Heart left ventricle (tissue), 13 donors: ENCODE results near the gene B4GAT1.

ENCODE experiments used
- POLR2A ChIP-seq, 2 donors: fragments of 450-650 bp; IDR thresholded peaks; one replicate each; pipeline ENCODE4 v1.6.1; 2017; ENCODE audit warnings: antibody characterized with exemption in 2 of 2, mild to moderate bottlenecking in 2 of 2, moderate library complexity in 2 of 2
- TF ChIP-seq, protein P1 (sequence below), 12 donors: fragments of 200-600 bp; sonication (generic) in 4 of 12; IDR thresholded peaks; one replicate each; pipeline versions ENCODE4 v1.5.0 to v1.8.0; 2018 to 2022; ENCODE audit warnings: antibody characterized with exemption in 12 of 12, mild to moderate bottlenecking in 5 of 12
- donor health status: ischemic (EF 13 %, LVEDD 7.1; RV severe dilation, severe dysfunction).
- donor health status: DM: no; HTN: yes; CAD: no.
- donor health status: DM: no; HTN: no; CAD: no.
- donor health status: ischemic (EF 25% LVEDD 6.9; RV normal size, moderate dysfunction).
- donor health status: ischemic (EF 25% LVEDD 5.7; RV mildly dilated, moderate dysfunction).
- donor health status: ischemic (EF 35%, LVEDD 5.7; RV mildly dilated, moderate dysfunction).
- donor health status: nonischemic (EF 11% LVEDD 7.7; RV severe dilation, severe dysfunction).
- donor health status: DM: yes; HTN: yes; CAD: no.
- donor health status: PGD.
- donor health status: ischemic (EF 29% LVEDD 5.4; RV normal size, mild dysfunction).
- donor health status: nonischemic (EF 23%, LVEDD 6.1; RV moderate dilation, normal function).

DNA sequence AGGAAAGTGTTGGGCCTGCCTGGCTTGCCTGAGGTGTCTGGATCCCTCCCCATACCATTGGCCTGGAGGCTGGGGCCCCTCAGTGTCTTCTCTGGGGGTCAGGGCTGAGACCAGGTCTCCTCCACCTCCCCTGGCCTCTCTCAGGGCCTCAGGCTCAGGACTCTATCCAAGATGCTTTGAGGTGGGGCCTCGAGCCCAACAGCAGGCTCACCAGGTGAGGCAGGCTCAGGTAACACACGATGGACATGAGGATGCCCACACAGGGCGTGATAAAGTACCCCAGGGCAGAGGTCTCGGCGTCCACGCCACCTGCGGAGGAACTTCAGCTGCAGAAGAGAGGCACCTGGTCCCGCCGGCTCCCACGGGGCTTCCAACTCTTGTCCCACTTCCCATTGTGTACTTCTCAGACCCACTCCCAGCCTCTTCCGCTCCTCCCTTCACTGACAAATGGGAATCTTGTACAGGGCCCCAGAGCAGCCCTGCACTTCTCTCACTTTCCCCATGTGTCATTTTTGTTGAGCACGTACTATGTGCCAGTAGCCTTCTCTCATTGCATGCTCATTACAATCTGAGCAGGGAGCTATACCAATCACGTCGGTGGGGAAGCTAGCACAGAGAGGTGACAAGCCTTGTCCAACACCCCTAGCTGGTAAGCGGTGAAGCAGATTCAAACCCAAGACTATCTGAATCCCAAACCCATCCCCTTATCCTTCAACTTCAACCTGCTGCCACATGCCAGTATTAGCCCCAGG lies 20.3 kb upstream of the B4GAT1 start:
- TF ChIP-seq, protein P1, sequence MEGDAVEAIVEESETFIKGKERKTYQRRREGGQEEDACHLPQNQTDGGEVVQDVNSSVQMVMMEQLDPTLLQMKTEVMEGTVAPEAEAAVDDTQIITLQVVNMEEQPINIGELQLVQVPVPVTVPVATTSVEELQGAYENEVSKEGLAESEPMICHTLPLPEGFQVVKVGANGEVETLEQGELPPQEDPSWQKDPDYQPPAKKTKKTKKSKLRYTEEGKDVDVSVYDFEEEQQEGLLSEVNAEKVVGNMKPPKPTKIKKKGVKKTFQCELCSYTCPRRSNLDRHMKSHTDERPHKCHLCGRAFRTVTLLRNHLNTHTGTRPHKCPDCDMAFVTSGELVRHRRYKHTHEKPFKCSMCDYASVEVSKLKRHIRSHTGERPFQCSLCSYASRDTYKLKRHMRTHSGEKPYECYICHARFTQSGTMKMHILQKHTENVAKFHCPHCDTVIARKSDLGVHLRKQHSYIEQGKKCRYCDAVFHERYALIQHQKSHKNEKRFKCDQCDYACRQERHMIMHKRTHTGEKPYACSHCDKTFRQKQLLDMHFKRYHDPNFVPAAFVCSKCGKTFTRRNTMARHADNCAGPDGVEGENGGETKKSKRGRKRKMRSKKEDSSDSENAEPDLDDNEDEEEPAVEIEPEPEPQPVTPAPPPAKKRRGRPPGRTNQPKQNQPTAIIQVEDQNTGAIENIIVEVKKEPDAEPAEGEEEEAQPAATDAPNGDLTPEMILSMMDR (IDR thresholded peaks at IDR 0.05): no peak
- no peak for TF ChIP-seq POLR2A (IDR thresholded peaks at IDR 0.05)
